GM12865 (cell line): ENCODE measurements around the gene CHEK1.

Source experiments
- DNase-seq: peaks from one replicate; pipeline ENCODE4 v3.0.0; 2010; ENCODE audit warnings: low read depth
- H3K4me3 ChIP-seq: 2 replicates; pipeline ENCODE4 v1.5.1; 2011; ENCODE audit warnings: mild to moderate bottlenecking, low read depth, low read length, control low read depth
- CTCF ChIP-seq: IDR thresholded peaks from 2 replicates; pipeline ENCODE4 v1.5.1; 2011; ENCODE audit warnings: low read length, control low read depth, low read depth, inconsistent platforms; ENCODE audit not compliant: insufficient read depth; ENCODE audit errors: missing control alignments

Gene CHEK1

GRCh38 chr11:125600663-125601062 lies 24.3 kb upstream of the CHEK1 start:
- TF ChIP-seq CTCF: no peak
- no peak for DNase-seq
- H3K4me3 ChIP-seq: no peak overlapping the region

- H3K4me3 ChIP-seq: no peak overlapping the region
- TF ChIP-seq CTCF: no peak
- DNase-seq: no peak
These were observed 21.8 kb upstream of the CHEK1 start for GRCh38 chr11:125603207-125603606.

- no peak for TF ChIP-seq CTCF
- H3K4me3 ChIP-seq: no peak overlapping the region
- no peak for DNase-seq
These were observed 19.5 kb upstream of the CHEK1 start for GRCh38 chr11:125605417-125605816.

- no peak for DNase-seq
- no peak for TF ChIP-seq CTCF
These were observed 15.4 kb upstream of the CHEK1 start for GRCh38 chr11:125609545-125609944.

GRCh38 chr11:125618383-125618782 lies 6.6 kb upstream of the CHEK1 start:
- no peak overlapping the region for H3K4me3 ChIP-seq
- DNase-seq: no peak
- no peak for TF ChIP-seq CTCF

More at GRCh38 chr11:125609545-125609944, 15.4 kb upstream of the CHEK1 start:
- no peak overlapping the region for H3K4me3 ChIP-seq

GRCh38 chr11:125621995-125622394 lies 3.0 kb upstream of the CHEK1 start:
- TF ChIP-seq CTCF: no peak
- no peak overlapping the region for H3K4me3 ChIP-seq
- DNase-seq: no peak

- H3K4me3 ChIP-seq: no peak overlapping the region
These were observed 1.9 kb upstream of the CHEK1 start for GRCh38 chr11:125623064-125623463.

More at GRCh38 chr11:125623064-125623463, 1.9 kb upstream of the CHEK1 start:
- no peak for DNase-seq
- TF ChIP-seq CTCF: no peak
